Measurements from ENCODE around the gene HIVEP3. TPM values are rescaled to one million over a fixed set of nuclear protein-coding genes. Genes with fewer than 3 reads are reported as not detected.

Gene HIVEP3
- total RNA-seq, 1 experiment from 2014 or later, result 6.0 TPM

DNA sequence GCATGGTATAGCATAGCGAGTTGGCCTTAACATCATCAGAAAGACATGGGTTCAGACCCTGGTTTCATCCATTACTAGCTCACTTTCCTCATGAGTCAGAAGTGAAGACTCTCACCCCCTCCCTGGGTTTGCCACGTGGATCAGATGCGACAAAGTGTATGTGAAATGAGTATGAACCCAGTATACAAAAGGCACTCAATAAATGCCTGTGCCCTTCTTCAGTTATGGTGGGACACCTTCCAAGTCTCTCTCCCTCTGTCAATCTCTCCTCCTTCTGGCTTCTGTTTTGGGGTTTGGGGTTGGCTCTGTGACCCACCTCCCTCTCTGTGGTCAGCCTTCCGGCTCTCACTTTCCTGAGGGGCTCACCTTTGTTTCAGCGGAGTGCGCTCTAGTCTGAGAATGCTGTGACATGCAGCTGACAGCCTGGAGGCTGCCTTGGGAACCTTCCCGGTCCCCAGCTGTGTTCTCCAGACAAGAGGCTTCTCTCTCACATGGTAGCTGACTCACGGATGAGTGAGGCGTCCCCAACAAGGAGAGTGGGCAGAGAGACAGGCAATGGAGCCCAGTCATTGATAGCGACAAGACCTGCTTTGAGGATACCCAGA is 279.3 kb downstream of the HIVEP3 start:
- in situ Hi-C loops (cut with HindIII; ENCODE audit: low pct_unique_long_range_greater_than_20kb, low sequenced_read_pairs), result no loop called here
- TF ChIP-seq TCF7L2 (IDR thresholded peaks at IDR 0.05; ENCODE audit: low read depth, low read length) (no peak), SIN3A (IDR thresholded peaks at IDR 0.05; ENCODE audit: borderline replicate concordance, insufficient read depth, low read depth, low read length) (no peak), POLR2AphosphoS5 (IDR thresholded peaks at IDR 0.05; ENCODE audit: low read depth, low read length) (no peak)
- TF ChIP-seq, protein P1, sequence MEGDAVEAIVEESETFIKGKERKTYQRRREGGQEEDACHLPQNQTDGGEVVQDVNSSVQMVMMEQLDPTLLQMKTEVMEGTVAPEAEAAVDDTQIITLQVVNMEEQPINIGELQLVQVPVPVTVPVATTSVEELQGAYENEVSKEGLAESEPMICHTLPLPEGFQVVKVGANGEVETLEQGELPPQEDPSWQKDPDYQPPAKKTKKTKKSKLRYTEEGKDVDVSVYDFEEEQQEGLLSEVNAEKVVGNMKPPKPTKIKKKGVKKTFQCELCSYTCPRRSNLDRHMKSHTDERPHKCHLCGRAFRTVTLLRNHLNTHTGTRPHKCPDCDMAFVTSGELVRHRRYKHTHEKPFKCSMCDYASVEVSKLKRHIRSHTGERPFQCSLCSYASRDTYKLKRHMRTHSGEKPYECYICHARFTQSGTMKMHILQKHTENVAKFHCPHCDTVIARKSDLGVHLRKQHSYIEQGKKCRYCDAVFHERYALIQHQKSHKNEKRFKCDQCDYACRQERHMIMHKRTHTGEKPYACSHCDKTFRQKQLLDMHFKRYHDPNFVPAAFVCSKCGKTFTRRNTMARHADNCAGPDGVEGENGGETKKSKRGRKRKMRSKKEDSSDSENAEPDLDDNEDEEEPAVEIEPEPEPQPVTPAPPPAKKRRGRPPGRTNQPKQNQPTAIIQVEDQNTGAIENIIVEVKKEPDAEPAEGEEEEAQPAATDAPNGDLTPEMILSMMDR (IDR thresholded peaks at IDR 0.05), result no peak
- TF ChIP-seq, protein P2, sequence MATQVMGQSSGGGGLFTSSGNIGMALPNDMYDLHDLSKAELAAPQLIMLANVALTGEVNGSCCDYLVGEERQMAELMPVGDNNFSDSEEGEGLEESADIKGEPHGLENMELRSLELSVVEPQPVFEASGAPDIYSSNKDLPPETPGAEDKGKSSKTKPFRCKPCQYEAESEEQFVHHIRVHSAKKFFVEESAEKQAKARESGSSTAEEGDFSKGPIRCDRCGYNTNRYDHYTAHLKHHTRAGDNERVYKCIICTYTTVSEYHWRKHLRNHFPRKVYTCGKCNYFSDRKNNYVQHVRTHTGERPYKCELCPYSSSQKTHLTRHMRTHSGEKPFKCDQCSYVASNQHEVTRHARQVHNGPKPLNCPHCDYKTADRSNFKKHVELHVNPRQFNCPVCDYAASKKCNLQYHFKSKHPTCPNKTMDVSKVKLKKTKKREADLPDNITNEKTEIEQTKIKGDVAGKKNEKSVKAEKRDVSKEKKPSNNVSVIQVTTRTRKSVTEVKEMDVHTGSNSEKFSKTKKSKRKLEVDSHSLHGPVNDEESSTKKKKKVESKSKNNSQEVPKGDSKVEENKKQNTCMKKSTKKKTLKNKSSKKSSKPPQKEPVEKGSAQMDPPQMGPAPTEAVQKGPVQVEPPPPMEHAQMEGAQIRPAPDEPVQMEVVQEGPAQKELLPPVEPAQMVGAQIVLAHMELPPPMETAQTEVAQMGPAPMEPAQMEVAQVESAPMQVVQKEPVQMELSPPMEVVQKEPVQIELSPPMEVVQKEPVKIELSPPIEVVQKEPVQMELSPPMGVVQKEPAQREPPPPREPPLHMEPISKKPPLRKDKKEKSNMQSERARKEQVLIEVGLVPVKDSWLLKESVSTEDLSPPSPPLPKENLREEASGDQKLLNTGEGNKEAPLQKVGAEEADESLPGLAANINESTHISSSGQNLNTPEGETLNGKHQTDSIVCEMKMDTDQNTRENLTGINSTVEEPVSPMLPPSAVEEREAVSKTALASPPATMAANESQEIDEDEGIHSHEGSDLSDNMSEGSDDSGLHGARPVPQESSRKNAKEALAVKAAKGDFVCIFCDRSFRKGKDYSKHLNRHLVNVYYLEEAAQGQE (IDR thresholded peaks at IDR 0.05; ENCODE audit: insufficient read depth in 1 of 2, low read depth in 2 of 2, low read length in 1 of 2), result no peak
- Histone ChIP-seq H3K4me3 (ENCODE audit: low read depth in 2 of 2, low read length in 2 of 2) (no peak overlapping the region), H3K27ac (ENCODE audit: low read length) (no peak overlapping the region), H3K9me3 (ENCODE audit: control insufficient read depth, insufficient read depth, low read depth, low read length) (no peaks in the 10 kb centered on the region), H3K36me3 (ENCODE audit: control insufficient read depth, insufficient read depth, low read length) (no peaks in the 10 kb centered on the region; the same call in 1 of the 2 replicates), H3K4me1 (ENCODE audit: control insufficient read depth, insufficient read depth, low read length) (no peaks in the 10 kb centered on the region), H3K27me3 (ENCODE audit: control insufficient read depth, insufficient read depth, low read length) (no peaks in the 10 kb centered on the region)
- intact Hi-C loops (cut with micrococcal nuclease; ENCODE audit: unreplicated experiment), result no loop called here
- POLR2A ChIA-PET, result no interaction called here
- CTCF ChIA-PET, result no interaction called here
- no TSS peak for BruUV-seq (replicated peaks)
- no peak; the same call in 1 of the 2 replicates for ATAC-seq
- DNase-seq (ENCODE audit: low read depth, low spot score), result no peak

DNA sequence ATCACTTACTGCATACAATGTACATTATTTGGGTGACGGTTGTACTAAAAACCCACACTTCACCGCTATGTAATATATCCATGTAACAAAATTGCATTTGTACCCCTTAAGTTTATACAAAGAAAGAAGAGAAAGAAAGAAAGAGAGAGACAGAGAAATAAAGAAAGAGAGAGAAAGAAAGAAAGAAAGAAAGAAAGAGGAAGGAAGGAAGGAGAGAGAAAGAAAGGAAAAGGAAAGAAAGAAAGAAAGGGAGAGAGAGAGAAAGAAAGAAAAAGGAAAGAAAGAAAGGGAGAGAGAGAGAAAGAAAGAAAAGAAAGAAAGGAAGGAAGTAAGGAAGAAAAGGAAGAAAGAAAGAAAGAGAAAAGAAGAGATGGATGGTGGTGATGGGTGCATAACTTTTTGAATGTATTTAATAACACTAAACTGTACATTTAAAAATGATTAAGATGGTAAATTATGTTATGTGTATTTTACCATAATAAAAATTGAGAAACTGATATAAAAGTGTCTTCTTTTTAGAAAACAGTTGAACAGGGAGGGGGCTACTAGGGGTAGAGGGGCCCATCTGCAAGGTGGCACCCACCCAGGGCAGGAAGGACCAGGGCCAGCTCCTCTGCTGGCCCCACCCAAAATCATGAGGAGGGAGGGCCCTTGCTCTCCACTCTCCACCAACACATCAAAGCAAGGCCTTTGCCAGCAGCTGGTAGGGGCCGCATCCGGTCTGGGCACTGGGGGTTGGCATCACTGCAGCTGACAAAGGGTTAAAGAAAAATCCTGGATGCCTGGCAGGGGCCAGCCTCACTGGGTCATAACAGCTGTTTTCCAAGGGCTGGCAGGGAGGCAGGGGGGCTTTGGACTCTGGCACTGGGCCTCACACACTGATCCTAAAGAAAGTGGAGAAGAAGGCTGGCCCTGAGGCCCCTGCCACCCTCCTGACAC is 280.4 kb downstream of the HIVEP3 start:
- Histone ChIP-seq H3K27ac (ENCODE audit: low read length) (no peak overlapping the region), H3K4me1 (ENCODE audit: control insufficient read depth, insufficient read depth, low read length) (no peaks in the 10 kb centered on the region), H3K9me3 (ENCODE audit: control insufficient read depth, insufficient read depth, low read depth, low read length) (no peaks in the 10 kb centered on the region), H3K4me3 (ENCODE audit: low read depth in 2 of 2, low read length in 2 of 2) (no peak overlapping the region), H3K27me3 (ENCODE audit: control insufficient read depth, insufficient read depth, low read length) (no peaks in the 10 kb centered on the region), H3K36me3 (ENCODE audit: control insufficient read depth, insufficient read depth, low read length) (no peaks in the 10 kb centered on the region; the same call in 1 of the 2 replicates)
- in situ Hi-C loops (cut with HindIII; ENCODE audit: low pct_unique_long_range_greater_than_20kb, low sequenced_read_pairs) (no loop called here), intact Hi-C loops (cut with micrococcal nuclease; ENCODE audit: unreplicated experiment) (no loop called here)
- POLR2A ChIA-PET, result no interaction called here
- BruUV-seq (replicated peaks), result no TSS peak
- no peak for DNase-seq (ENCODE audit: low read depth, low spot score)
- no peak for ATAC-seq
- CTCF ChIA-PET, result interaction anchor here (0.6 kb wide), 1 partner anchor 347 kb away, joined by 3 read pairs; no protein-coding TSS in a partner anchor
- TF ChIP-seq POLR2AphosphoS5 (IDR thresholded peaks at IDR 0.05; ENCODE audit: low read depth, low read length), result no peak

Measured in Panc1 (cell line).